ENCODE data around the gene ATP2B1. TPM values are rescaled to one million over a fixed set of nuclear protein-coding genes. Genes with fewer than 3 reads are reported as not detected.
"Not testable (repeated sequence)": the region's sequence is repeated elsewhere in the genome, so short reads cannot be mapped to it uniquely, and the experiment has no call there.

The ATP2B1 gene
- 10 to 100 TPM; 19.0 to 33.3 (median 27.8) TPM for total RNA-seq

DNA sequence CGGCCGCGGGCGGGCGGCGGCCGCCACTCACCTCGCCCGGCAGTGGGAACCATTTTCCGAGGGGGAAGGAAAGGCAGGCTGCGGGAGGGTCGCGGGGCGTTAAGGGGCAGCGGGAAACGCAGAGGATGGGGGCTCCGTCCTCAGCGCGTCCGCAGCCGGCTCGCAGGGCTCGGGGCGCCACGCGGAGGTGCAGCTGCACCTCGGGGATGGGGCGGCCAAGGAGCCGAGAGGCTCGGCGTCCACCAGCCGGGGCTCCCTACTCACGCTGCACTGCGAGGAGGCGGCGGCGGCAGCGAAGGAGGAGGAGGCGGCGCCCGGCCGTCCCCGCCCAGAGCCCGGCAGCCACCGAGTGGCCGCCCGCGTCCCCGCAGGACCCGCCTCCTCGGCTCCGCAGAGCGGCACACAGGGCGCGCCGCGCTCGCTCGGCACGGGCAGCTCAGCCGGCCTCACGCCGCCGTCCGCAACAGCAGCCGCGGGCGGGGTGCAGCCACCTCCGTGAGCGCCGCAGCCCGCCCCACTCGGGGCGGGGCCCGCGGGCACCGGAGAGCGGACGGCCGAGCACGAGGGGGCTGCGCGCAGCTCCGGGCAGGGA lies at the start of gene ATP2B1:
Gene ATP2B1, minus strand, starts transcription at position 274 of the 592 bp plus-strand sequence. CDS start 52,952 bp downstream, outside the sequence.
- TF ChIP-seq POLR2A (IDR thresholded peaks at IDR 0.05) (peak; percentile 94 to 96), CTCF (IDR thresholded peaks at IDR 0.05) (peak in 2 of 4 experiments; percentile 21 to 29), POLR2AphosphoS5 (IDR thresholded peaks at IDR 0.05) (peak; percentile 73), EP300 (IDR thresholded peaks at IDR 0.05) (no peak)
- H3K36me3 ChIP-seq, result no peaks in the 10 kb centered on the region
- no peaks in the 10 kb centered on the region for H3K9me3 ChIP-seq
- no peaks in the 10 kb centered on the region for H3K27me3 ChIP-seq
- peak within 1 kb of the TSS; percentile 77 to 85 for H3K4me3 ChIP-seq
- peak; percentile 81 for ATAC-seq
- no CpG with 5 or more reads among the region's 84 CpGs for WGBS, 2 donors (ENCODE audit: low coverage in 1 of 2)
- peak within 1 kb of the TSS; percentile 96 to 99 (median 98) for H3K27ac ChIP-seq
- H3K4me1 ChIP-seq, result peaks cover 0 to 32% (median 0%) of the 10 kb centered on the region in 3 donors

DNA sequence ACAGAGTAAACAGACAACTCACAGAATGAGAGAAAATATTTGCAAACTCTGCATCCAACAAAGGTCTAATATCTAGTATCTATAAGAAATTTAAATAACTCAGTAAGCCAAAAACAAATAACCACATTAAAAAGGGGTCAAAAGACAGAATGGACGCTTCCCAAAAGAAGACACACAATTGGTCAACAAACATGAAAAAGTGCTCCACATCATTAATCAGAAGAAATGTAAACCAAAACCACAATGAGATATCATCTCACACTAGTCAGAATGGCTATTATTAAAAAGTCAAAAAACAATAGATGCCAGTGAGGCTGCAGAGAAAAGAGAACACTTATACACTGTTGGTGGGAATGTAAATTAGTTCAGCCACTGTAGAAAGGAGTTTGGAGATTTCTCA lies 49.3 kb upstream of the ATP2B1 start:
- WGBS, 2 donors (ENCODE audit: low coverage in 1 of 2), result 86 to 93% methylated on average over 1 of the region's 1 CpG
- H3K9me3 ChIP-seq, H3K27me3 ChIP-seq, H3K4me3 ChIP-seq, H3K27ac ChIP-seq, H3K4me1 ChIP-seq, H3K36me3 ChIP-seq, ATAC-seq: not testable (repeated sequence)

- WGBS, 2 donors (ENCODE audit: low coverage in 1 of 2), result 68 to 87% methylated on average over 5 of the region's 5 CpGs
Observed at GRCh38 chr12:89756585-89757398, 48.2 kb upstream of the ATP2B1 start.

GRCh38 chr12:89756194-89756584 lies 47.6 kb upstream of the ATP2B1 start:
- Histone ChIP-seq H3K4me3 (no peak overlapping the region), H3K4me1 (no peaks in the 10 kb centered on the region), H3K9me3 (no peaks in the 10 kb centered on the region), H3K27me3 (no peaks in the 10 kb centered on the region), H3K27ac (no peak overlapping the region), H3K36me3 (no peaks in the 10 kb centered on the region)
- WGBS, 2 donors (ENCODE audit: low coverage in 1 of 2), result 71 to 92% methylated on average over 4 of the region's 4 CpGs
- TF ChIP-seq EP300 (IDR thresholded peaks at IDR 0.05), result no peak
- TF ChIP-seq CTCF (IDR thresholded peaks at IDR 0.05), result no peak
- no peak for TF ChIP-seq POLR2AphosphoS5 (IDR thresholded peaks at IDR 0.05)
- no peak for TF ChIP-seq POLR2A (IDR thresholded peaks at IDR 0.05)
- ATAC-seq, result no peak

More at GRCh38 chr12:89756585-89757398, 48.2 kb upstream of the ATP2B1 start:
- Histone ChIP-seq H3K4me3 (no peak overlapping the region), H3K36me3 (no peaks in the 10 kb centered on the region), H3K9me3 (no peaks in the 10 kb centered on the region), H3K27ac (no peak overlapping the region), H3K27me3 (no peaks in the 10 kb centered on the region), H3K4me1 (no peaks in the 10 kb centered on the region)
- ATAC-seq, result peak; percentile 70
- TF ChIP-seq EP300 (IDR thresholded peaks at IDR 0.05) (no peak), POLR2AphosphoS5 (IDR thresholded peaks at IDR 0.05) (no peak), POLR2A (IDR thresholded peaks at IDR 0.05) (no peak), CTCF (IDR thresholded peaks at IDR 0.05) (no peak)

DNA sequence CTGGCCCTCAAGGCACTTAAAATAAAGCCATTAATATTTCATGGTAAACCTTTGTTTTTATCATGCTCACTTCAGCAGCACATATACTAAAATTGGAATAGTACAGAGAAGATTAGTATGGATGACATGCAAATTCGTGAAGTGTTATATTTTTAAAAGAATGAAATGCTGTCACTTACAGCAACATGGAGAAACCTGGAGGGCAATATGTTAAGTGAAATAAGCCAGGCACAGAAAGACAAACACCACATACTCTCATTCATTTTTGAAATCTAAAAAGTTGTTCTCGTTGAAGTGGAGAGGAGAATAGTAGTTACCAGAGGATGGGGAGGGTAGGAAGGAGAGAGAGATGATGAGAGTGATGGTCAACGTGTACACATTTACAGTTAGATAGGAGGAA lies 45.4 kb upstream of the ATP2B1 start:
- no peak overlapping the region for H3K27ac ChIP-seq
- TF ChIP-seq EP300 (IDR thresholded peaks at IDR 0.05), result no peak
- TF ChIP-seq POLR2A (IDR thresholded peaks at IDR 0.05), result no peak
- TF ChIP-seq CTCF (IDR thresholded peaks at IDR 0.05), result no peak
- 78 to 80% methylated on average over 3 of the region's 3 CpGs for WGBS, 2 donors (ENCODE audit: low coverage in 1 of 2)

More for the DNA sequence above, 45.4 kb upstream of the ATP2B1 start:
- no peak for ATAC-seq
- H3K4me1 ChIP-seq, result no peaks in the 10 kb centered on the region
- H3K27me3 ChIP-seq, result no peaks in the 10 kb centered on the region
- H3K9me3 ChIP-seq, result no peaks in the 10 kb centered on the region
- H3K4me3 ChIP-seq, result no peak overlapping the region
- H3K36me3 ChIP-seq, result no peaks in the 10 kb centered on the region
